Fibroblast of pulmonary artery (primary cell): ENCODE data around the gene PARD3.

ENCODE experiments used
- DNase-seq: peaks from one replicate; pipeline ENCODE4 v3.0.0-alpha.2; 2010; ENCODE audit warnings: low read depth
- H3K4me3 ChIP-seq: replicated peaks from 2 replicates; pipeline ENCODE4 v1.5.1; 2011; ENCODE audit warnings: low read depth, mild to moderate bottlenecking, control low read depth, low read length, moderate library complexity
- CTCF ChIP-seq: IDR thresholded peaks from 2 replicates; pipeline ENCODE4 v1.5.1; 2011; ENCODE audit warnings: mild to moderate bottlenecking, control low read depth, low read length, inconsistent platforms; ENCODE audit errors: missing control alignments

The PARD3 gene

GRCh38 chr10:34240039-34240438, 575.1 kb downstream of the PARD3 start:
- TF ChIP-seq CTCF = no peak
- H3K4me3 ChIP-seq = no peak overlapping the region
- DNase-seq = no peak

- no peak overlapping the region for H3K4me3 ChIP-seq
- no peak for TF ChIP-seq CTCF
- no peak for DNase-seq
Measured at GRCh38 chr10:34237898-34238455, 577.1 kb downstream of the PARD3 start.

- no peak overlapping the region for H3K4me3 ChIP-seq
- no peak for TF ChIP-seq CTCF
- no peak for DNase-seq
Measured at GRCh38 chr10:34236931-34237330, 578.2 kb downstream of the PARD3 start.

GRCh38 chr10:34235164-34235832, 579.8 kb downstream of the PARD3 start:
- H3K4me3 ChIP-seq = no peak overlapping the region
- no peak for DNase-seq
- TF ChIP-seq CTCF = no peak

- no peak overlapping the region for H3K4me3 ChIP-seq
- no peak for DNase-seq
- TF ChIP-seq CTCF = no peak
Measured at GRCh38 chr10:34232481-34232880, 582.6 kb downstream of the PARD3 start.

- no peak for DNase-seq
- TF ChIP-seq CTCF = no peak
- H3K4me3 ChIP-seq = no peak overlapping the region
Measured at GRCh38 chr10:34231441-34232180, 583.5 kb downstream of the PARD3 start.
